Caco-2 (cell line): Measurements from ENCODE around the gene CC2D2B. TPM values are rescaled to one million over a fixed set of nuclear protein-coding genes. Genes with fewer than 3 reads are reported as not detected.

Experiments
- BruUV-seq: library from RNA; stranded (reverse); fragments of 400-500 nt; replicated peaks from 2 replicates; lab custom pipeline; 2021; lab: Mats Ljungman, UMichigan
- CTCF ChIA-PET: fragments of 300-600 bp; sonication (Branson Sonifier 250); formaldehyde crosslinking; loops from one replicate; lab custom pipeline; 2022; ENCODE audit warnings: antibody characterized with exemption; lab: Charles Lee
- POLR2A ChIA-PET: fragments of 300-600 bp; sonication (Branson Sonifier 250); formaldehyde crosslinking; loops from one replicate; lab custom pipeline; 2022; ENCODE audit warnings: antibody characterized with exemption; lab: Charles Lee
- DNase-seq, 2 experiments: peaks; one replicate each; pipeline versions ENCODE4 v3.0.0 to v3.0.0-alpha.2; 2020 to 2022
- H3K27me3 ChIP-seq: replicated peaks from 2 replicates; pipeline ENCODE4 v1.6.0; 2011; ENCODE audit warnings: low read length; ENCODE audit not compliant: control insufficient read depth, insufficient read depth
- H3K36me3 ChIP-seq: 2 replicates; pipeline ENCODE4 v1.5.1; 2011; ENCODE audit warnings: low read length; ENCODE audit not compliant: control insufficient read depth, insufficient read depth
- H3K4me1 ChIP-seq: fragments of 250-450 bp; sonication (Bioruptor Pico); 2 replicates; pipeline ENCODE4 v1.5.1; 2020; ENCODE audit warnings: mild to moderate bottlenecking
- H3K4me3 ChIP-seq: 2 replicates; pipeline ENCODE4 v1.5.1; 2011; ENCODE audit warnings: low read depth, mild to moderate bottlenecking, control low read depth, low read length
- H3K9me3 ChIP-seq: fragments of 250-450 bp; sonication (Bioruptor Pico); 2 replicates; pipeline ENCODE4 v1.5.1; 2020; ENCODE audit warnings: mild to moderate bottlenecking, moderate library complexity
- H3K27ac Mint-ChIP-seq: one replicate; pipeline ENCODE4 v1.8.0; 2022; ENCODE audit warnings: mixed read lengths; ENCODE audit not compliant: unreplicated experiment
- H3K27me3 Mint-ChIP-seq: one replicate; pipeline ENCODE4 v1.8.0; 2022; ENCODE audit warnings: mixed read lengths; ENCODE audit not compliant: insufficient read depth, unreplicated experiment
- H3K36me3 Mint-ChIP-seq: one replicate; pipeline ENCODE4 v1.8.0; 2022; ENCODE audit warnings: mild to moderate bottlenecking, mixed read lengths; ENCODE audit not compliant: insufficient read depth, unreplicated experiment
- H3K4me1 Mint-ChIP-seq: one replicate; pipeline ENCODE4 v1.8.0; 2022; ENCODE audit warnings: low read depth, mixed read lengths; ENCODE audit not compliant: unreplicated experiment
- H3K4me3 Mint-ChIP-seq: one replicate; pipeline ENCODE4 v1.8.0; 2022; ENCODE audit warnings: mild to moderate bottlenecking, moderate library complexity, mixed read lengths; ENCODE audit not compliant: unreplicated experiment
- H3K9me3 Mint-ChIP-seq: one replicate; pipeline ENCODE4 v1.8.0; 2022; ENCODE audit warnings: mixed read lengths; ENCODE audit not compliant: unreplicated experiment
- CTCF ChIP-seq, 2 experiments: fragments of 200-600 bp in 1 of 2; IDR thresholded peaks; 1 replicate in 1 of 2; 2 replicates in 1 of 2; pipeline versions ENCODE4 v1.5.1 to v1.8.0; 2011 to 2022; ENCODE audit warnings: antibody characterized with exemption in 1 of 2, control low read depth in 1 of 2, inconsistent platforms in 1 of 2, low read depth in 1 of 2, low read length in 1 of 2, mild to moderate bottlenecking in 1 of 2, moderate library complexity in 1 of 2; ENCODE audit not compliant: insufficient read depth in 1 of 2, severe bottlenecking in 1 of 2, unreplicated experiment in 1 of 2
- intact Hi-C: fragments of 100-400 bp; cut with micrococcal nuclease; formaldehyde crosslinking; loops from one replicate; pipeline ENCODE4 v1.10.0; 2022; ENCODE audit not compliant: unreplicated experiment
- total RNA-seq: library from RNA; stranded (reverse); gene quantifications from 2 replicates; pipeline ENCODE4 v1.2.3, GENCODE V29; 2022

Gene CC2D2B
- total RNA-seq, 1 experiment from 2014 or later, result 0.39 TPM

GRCh38 chr10:96072674-96073073 lies 164.9 kb downstream of the CC2D2B start:
- Mint-ChIP-seq H3K9me3 (no peaks in the 10 kb centered on the region), H3K36me3 (no peaks in the 10 kb centered on the region), H3K4me1 (peaks cover 7% of the 10 kb centered on the region), H3K4me3 (no peak overlapping the region), H3K27ac (no peak overlapping the region), H3K27me3 (no peaks in the 10 kb centered on the region)
- Histone ChIP-seq H3K4me3 (no peak overlapping the region), H3K4me1 (peaks cover 33% of the 10 kb centered on the region), H3K9me3 (no peaks in the 10 kb centered on the region), H3K27me3 (no peaks in the 10 kb centered on the region), H3K36me3 (no peaks in the 10 kb centered on the region)
- TF ChIP-seq CTCF (IDR thresholded peaks at IDR 0.05; ENCODE audit: insufficient read depth in 1 of 2, low read depth in 1 of 2, low read length in 1 of 2, severe bottlenecking in 1 of 2, unreplicated experiment in 1 of 2), result no peak
- peak; percentile 44 to 49 for DNase-seq
- BruUV-seq, result no TSS peak
- intact Hi-C loops, result no loop called here
- ChIA-PET CTCF (no interaction called here), POLR2A (no interaction called here)

GRCh38 chr10:96073722-96074121 lies 165.9 kb downstream of the CC2D2B start:
- no peaks in the 10 kb centered on the region for H3K27me3 Mint-ChIP-seq
- TF ChIP-seq CTCF (IDR thresholded peaks at IDR 0.05; ENCODE audit: insufficient read depth in 1 of 2, low read depth in 1 of 2, low read length in 1 of 2, severe bottlenecking in 1 of 2, unreplicated experiment in 1 of 2), result no peak
- intact Hi-C loops, result no loop called here
- no peak overlapping the region for H3K27ac Mint-ChIP-seq
- H3K4me1 Mint-ChIP-seq, result peaks cover 7% of the 10 kb centered on the region
- Histone ChIP-seq H3K27me3 (no peaks in the 10 kb centered on the region), H3K9me3 (no peaks in the 10 kb centered on the region), H3K36me3 (no peaks in the 10 kb centered on the region), H3K4me1 (peaks cover 33% of the 10 kb centered on the region), H3K4me3 (no peak overlapping the region)
- DNase-seq, result no peak
- ChIA-PET POLR2A (no interaction called here), CTCF (interaction anchor here (1.0 kb wide), 1 partner anchor 57 kb away, joined by 3 read pairs; no protein-coding TSS in a partner anchor)
- H3K9me3 Mint-ChIP-seq, result no peaks in the 10 kb centered on the region
- H3K36me3 Mint-ChIP-seq, result no peaks in the 10 kb centered on the region
- no TSS peak for BruUV-seq
- no peak overlapping the region for H3K4me3 Mint-ChIP-seq

GRCh38 chr10:96074776-96075175 lies 167.0 kb downstream of the CC2D2B start:
- no peak overlapping the region for H3K4me3 Mint-ChIP-seq
- TF ChIP-seq CTCF (IDR thresholded peaks at IDR 0.05; ENCODE audit: insufficient read depth in 1 of 2, low read depth in 1 of 2, low read length in 1 of 2, severe bottlenecking in 1 of 2, unreplicated experiment in 1 of 2), result no peak
- DNase-seq, result no peak
- no peaks in the 10 kb centered on the region for H3K36me3 Mint-ChIP-seq
- ChIA-PET POLR2A (no interaction called here), CTCF (interaction anchor here (1.0 kb wide), 1 partner anchor 58 kb away, joined by 3 read pairs; no protein-coding TSS in a partner anchor)
- no peaks in the 10 kb centered on the region for H3K9me3 ChIP-seq
- peaks cover 7% of the 10 kb centered on the region for H3K4me1 Mint-ChIP-seq
- BruUV-seq, result no TSS peak
- no peak overlapping the region for H3K27ac Mint-ChIP-seq
- peaks cover 33% of the 10 kb centered on the region for H3K4me1 ChIP-seq
- no peak overlapping the region for H3K4me3 ChIP-seq
- H3K36me3 ChIP-seq, result no peaks in the 10 kb centered on the region
- H3K9me3 Mint-ChIP-seq, result no peaks in the 10 kb centered on the region
- intact Hi-C loops, result no loop called here
- no peaks in the 10 kb centered on the region for H3K27me3 ChIP-seq
- no peaks in the 10 kb centered on the region for H3K27me3 Mint-ChIP-seq
